Measurements from ENCODE around the gene IL6R. TPM values are rescaled to one million over a fixed set of nuclear protein-coding genes. Genes with fewer than 3 reads are reported as not detected.

Gene IL6R
- total and polyA plus RNA-seq, 2 donors (not counting 1 experiment from before 2014, with no cell fraction given), result 3.5 to 5.3 TPM

DNA sequence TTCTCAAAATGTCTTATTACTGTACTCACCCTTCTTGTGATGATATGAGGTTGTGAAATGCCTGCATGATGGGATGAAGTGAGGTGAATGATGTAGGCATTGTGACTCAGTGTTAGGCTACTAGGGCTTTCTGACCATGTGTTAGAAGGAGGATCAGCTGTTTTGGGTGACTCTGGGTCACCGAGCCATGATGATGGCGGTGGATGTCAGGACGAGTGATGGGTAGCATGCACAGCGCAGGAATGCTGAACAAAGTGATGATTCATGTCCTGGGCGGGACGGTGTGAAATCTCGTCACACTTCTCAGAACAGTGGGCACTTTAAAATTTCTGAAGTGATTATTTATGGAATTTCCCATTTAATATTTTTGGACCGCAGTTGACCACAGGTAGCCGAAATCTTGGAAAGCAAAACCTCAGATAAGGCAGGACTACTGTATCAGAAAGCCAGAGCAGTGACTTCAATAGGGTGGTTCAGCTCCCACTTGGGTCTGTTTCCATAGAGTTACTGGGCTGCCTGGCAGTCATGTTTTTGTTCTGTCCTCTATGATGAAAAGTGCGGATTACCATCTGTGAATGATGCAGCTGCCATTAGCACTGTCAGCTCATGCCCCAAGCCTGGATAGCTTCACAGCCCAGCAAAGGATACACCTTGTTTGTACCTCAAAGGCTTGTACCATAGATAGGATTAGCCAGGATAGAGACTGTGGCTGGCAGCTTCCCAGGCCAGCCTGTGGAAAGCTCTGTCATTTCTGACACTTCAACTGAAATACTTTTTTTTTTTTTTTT lies 26.6 kb downstream of the IL6R start:
- H3K4me3 Mint-ChIP-seq, result no peak overlapping the region
- Histone ChIP-seq H3K27me3 (replicated peaks in 1 of 4; ENCODE audit: control extremely low read depth in 1 of 4, control insufficient read depth in 3 of 4, insufficient read depth in 4 of 4, low read length in 3 of 4) (no peaks in the 10 kb centered on the region), H3K4me3 (ENCODE audit: control extremely low read depth in 1 of 5, extremely low read depth in 1 of 5, insufficient read depth in 1 of 5, low read depth in 2 of 5, low read length in 4 of 5) (no peak overlapping the region), H3K9ac (ENCODE audit: low read length) (no peak overlapping the region), H2AFZ (ENCODE audit: insufficient read depth, low read depth, low read length, poor library complexity, severe bottlenecking) (no peak overlapping the region), H3K9me3 (ENCODE audit: control extremely low read depth in 1 of 3, control insufficient read depth in 2 of 3, insufficient read depth in 1 of 3, low read length in 2 of 3) (no peaks in the 10 kb centered on the region), H3K27ac (ENCODE audit: low read length in 2 of 2) (no peak overlapping the region), H3K4me1 (ENCODE audit: control insufficient read depth in 2 of 2, insufficient read depth in 2 of 2, low read length in 2 of 2) (no peaks in the 10 kb centered on the region), H4K20me1 (ENCODE audit: control insufficient read depth, insufficient read depth, low read length, poor library complexity, severe bottlenecking) (no peaks in the 10 kb centered on the region), H3K79me2 (ENCODE audit: control insufficient read depth, insufficient read depth, low read length) (no peaks in the 10 kb centered on the region), H3K4me2 (replicated peaks; ENCODE audit: low read depth, low read length, poor library complexity, severe bottlenecking) (no peak overlapping the region), H3K36me3 (replicated peaks in 1 of 2; ENCODE audit: control extremely low read depth in 1 of 2, control insufficient read depth in 1 of 2, extremely low read depth in 1 of 2, insufficient read depth in 2 of 2, low read length in 1 of 2) (no peaks in the 10 kb centered on the region)
- TF ChIP-seq EZH2 (IDR thresholded peaks at IDR 0.05; ENCODE audit: borderline replicate concordance, insufficient read depth, low read depth, low read length, poor library complexity, severe bottlenecking), result no peak
- TF ChIP-seq, protein P1, sequence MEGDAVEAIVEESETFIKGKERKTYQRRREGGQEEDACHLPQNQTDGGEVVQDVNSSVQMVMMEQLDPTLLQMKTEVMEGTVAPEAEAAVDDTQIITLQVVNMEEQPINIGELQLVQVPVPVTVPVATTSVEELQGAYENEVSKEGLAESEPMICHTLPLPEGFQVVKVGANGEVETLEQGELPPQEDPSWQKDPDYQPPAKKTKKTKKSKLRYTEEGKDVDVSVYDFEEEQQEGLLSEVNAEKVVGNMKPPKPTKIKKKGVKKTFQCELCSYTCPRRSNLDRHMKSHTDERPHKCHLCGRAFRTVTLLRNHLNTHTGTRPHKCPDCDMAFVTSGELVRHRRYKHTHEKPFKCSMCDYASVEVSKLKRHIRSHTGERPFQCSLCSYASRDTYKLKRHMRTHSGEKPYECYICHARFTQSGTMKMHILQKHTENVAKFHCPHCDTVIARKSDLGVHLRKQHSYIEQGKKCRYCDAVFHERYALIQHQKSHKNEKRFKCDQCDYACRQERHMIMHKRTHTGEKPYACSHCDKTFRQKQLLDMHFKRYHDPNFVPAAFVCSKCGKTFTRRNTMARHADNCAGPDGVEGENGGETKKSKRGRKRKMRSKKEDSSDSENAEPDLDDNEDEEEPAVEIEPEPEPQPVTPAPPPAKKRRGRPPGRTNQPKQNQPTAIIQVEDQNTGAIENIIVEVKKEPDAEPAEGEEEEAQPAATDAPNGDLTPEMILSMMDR (IDR thresholded peaks at IDR 0.05), result no peak
- ATAC-seq (ENCODE audit: low read depth) (no peak), DNase-seq (no peak)
- no peak overlapping the region for H3K27ac Mint-ChIP-seq
- CTCF ChIA-PET, result interaction anchor here (1.0 to 1.6 kb wide), 2 partner anchors 12 to 97 kb away, joined by 4 read pairs; no protein-coding TSS in a partner anchor
- H3K4me1 Mint-ChIP-seq, result no peaks in the 10 kb centered on the region
- WGBS (ENCODE audit: insufficient coverage), result 84% methylated on average over 10 of the region's 10 CpGs
- POLR2A ChIA-PET, result no interaction called here
- no peaks in the 10 kb centered on the region for H3K9me3 Mint-ChIP-seq (ENCODE audit: insufficient read depth)
- intact Hi-C loops (cut with micrococcal nuclease), result no loop called here
- H3K27me3 Mint-ChIP-seq, result no peaks in the 10 kb centered on the region

DNA sequence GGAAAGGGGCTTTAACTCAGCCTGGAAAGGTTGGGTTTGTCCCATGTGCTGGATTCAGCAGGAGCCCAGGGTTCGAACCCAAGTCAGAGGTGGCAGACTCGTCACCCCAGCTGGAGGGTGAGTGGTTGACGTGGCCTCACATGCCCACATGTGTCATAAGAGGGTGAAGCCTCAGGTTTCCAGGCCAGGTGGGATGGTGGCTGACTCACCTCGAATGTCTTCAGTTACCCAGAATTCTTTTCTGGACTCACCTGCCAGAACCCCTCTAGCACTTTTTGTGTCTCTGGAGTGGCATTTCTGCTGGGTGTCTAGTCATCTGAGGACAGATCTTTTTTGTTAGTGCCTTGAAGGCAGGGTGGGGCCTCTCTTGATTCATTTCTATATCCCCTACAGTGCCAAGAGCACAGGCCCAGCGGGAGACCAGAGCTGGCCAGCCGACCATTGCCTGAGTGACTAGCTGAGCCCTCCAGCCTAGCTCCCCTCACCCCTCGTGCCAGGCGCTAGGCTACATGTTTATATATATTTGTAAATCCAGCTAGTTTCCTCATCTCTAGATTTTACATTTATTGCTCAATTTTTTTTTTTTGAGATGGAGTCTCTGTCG lies 28.1 kb downstream of the IL6R start:
- no peaks in the 10 kb centered on the region for H3K9me3 Mint-ChIP-seq (ENCODE audit: insufficient read depth)
- no peaks in the 10 kb centered on the region for H3K27me3 ChIP-seq (replicated peaks in 1 of 4; ENCODE audit: control extremely low read depth in 1 of 4, control insufficient read depth in 3 of 4, insufficient read depth in 4 of 4, low read length in 3 of 4)
- H3K4me1 ChIP-seq (ENCODE audit: control insufficient read depth in 2 of 2, insufficient read depth in 2 of 2, low read length in 2 of 2), result no peaks in the 10 kb centered on the region
- intact Hi-C loops (cut with micrococcal nuclease), result no loop called here
- no peak overlapping the region for H3K9ac ChIP-seq (ENCODE audit: low read length)
- H3K4me3 ChIP-seq (ENCODE audit: control extremely low read depth in 1 of 5, extremely low read depth in 1 of 5, insufficient read depth in 1 of 5, low read depth in 2 of 5, low read length in 4 of 5), result no peak overlapping the region
- DNase-seq (no peak), ATAC-seq (ENCODE audit: low read depth) (no peak)
- POLR2A ChIA-PET, result no interaction called here
- H4K20me1 ChIP-seq (ENCODE audit: control insufficient read depth, insufficient read depth, low read length, poor library complexity, severe bottlenecking), result no peaks in the 10 kb centered on the region
- H2AFZ ChIP-seq (ENCODE audit: insufficient read depth, low read depth, low read length, poor library complexity, severe bottlenecking), result no peak overlapping the region
- H3K36me3 ChIP-seq (replicated peaks in 1 of 2; ENCODE audit: control extremely low read depth in 1 of 2, control insufficient read depth in 1 of 2, extremely low read depth in 1 of 2, insufficient read depth in 2 of 2, low read length in 1 of 2), result no peaks in the 10 kb centered on the region
- TF ChIP-seq EZH2 (IDR thresholded peaks at IDR 0.05; ENCODE audit: borderline replicate concordance, insufficient read depth, low read depth, low read length, poor library complexity, severe bottlenecking), result no peak
- TF ChIP-seq, protein P1 (IDR thresholded peaks at IDR 0.05), result no peak
- H3K4me3 Mint-ChIP-seq, result no peak overlapping the region
- no peak overlapping the region for H3K4me2 ChIP-seq (replicated peaks; ENCODE audit: low read depth, low read length, poor library complexity, severe bottlenecking)
- no peaks in the 10 kb centered on the region for H3K9me3 ChIP-seq (ENCODE audit: control extremely low read depth in 1 of 3, control insufficient read depth in 2 of 3, insufficient read depth in 1 of 3, low read length in 2 of 3)
- H3K4me1 Mint-ChIP-seq, result no peaks in the 10 kb centered on the region
- H3K79me2 ChIP-seq (ENCODE audit: control insufficient read depth, insufficient read depth, low read length), result no peaks in the 10 kb centered on the region
- no peak overlapping the region for H3K27ac Mint-ChIP-seq
- 96% methylated on average over 6 of the region's 9 CpGs for WGBS (ENCODE audit: insufficient coverage)
- H3K27me3 Mint-ChIP-seq, result no peaks in the 10 kb centered on the region
- CTCF ChIA-PET, result interaction anchor here (1.6 kb wide), 1 partner anchor 11 kb away, joined by 4 read pairs; no protein-coding TSS in a partner anchor
- H3K27ac ChIP-seq (ENCODE audit: low read length in 2 of 2), result no peak overlapping the region

All from B cell (primary cell).